ENCODE measurements around the gene NME9. TPM values are rescaled to one million over a fixed set of nuclear protein-coding genes. Genes with fewer than 3 reads are reported as not detected.

Gene NME9
- total RNA-seq, 1 donor from 2014 or later, result 2.4 TPM

DNA sequence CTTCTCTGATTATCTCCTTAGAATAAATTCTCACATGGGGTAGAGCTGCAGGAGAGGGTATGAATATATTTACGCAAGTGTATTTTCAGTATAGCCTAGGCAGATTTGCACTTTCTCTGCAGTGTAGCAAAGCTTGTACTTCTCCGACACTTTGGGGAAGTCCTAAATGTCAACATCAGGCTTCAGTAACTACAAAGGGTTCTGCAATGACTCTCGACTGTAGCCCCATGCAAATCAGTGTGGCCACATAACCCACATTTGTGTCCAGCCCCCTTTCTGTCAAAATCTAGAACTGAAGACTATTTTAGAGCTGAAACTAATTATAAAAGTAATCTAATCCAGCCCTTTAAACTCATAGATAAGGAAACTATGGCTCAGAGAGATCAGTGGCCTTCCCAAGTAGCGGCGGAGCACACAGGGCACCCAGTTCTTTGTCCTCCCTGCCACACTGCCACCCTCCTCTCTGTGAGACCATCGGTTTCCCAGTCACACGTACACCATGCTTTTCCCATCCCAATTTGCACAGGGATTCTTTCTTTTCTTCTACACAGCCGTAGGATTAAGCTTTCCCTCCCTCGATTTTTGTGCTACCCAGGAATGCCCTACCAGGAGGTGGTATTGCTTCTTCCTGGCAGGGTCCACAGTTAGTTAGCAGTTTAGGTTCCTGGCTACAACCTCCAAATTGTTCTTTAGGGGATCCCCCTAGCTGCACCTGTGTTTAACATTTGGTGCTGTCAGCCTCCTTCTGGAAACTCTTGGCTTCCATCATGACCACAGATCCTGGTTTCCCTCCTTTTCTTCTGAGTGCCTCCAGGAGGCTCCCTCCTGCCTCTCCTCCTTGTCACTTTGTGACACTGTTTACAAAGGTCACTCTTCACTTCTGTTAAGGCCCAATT, 41.7 kb upstream of the NME9 start:
- DNase-seq (ENCODE audit: low spot score, unreplicated experiment), result no peak
- H3K27ac Mint-ChIP-seq, result no peak overlapping the region
- TF ChIP-seq, protein P1, sequence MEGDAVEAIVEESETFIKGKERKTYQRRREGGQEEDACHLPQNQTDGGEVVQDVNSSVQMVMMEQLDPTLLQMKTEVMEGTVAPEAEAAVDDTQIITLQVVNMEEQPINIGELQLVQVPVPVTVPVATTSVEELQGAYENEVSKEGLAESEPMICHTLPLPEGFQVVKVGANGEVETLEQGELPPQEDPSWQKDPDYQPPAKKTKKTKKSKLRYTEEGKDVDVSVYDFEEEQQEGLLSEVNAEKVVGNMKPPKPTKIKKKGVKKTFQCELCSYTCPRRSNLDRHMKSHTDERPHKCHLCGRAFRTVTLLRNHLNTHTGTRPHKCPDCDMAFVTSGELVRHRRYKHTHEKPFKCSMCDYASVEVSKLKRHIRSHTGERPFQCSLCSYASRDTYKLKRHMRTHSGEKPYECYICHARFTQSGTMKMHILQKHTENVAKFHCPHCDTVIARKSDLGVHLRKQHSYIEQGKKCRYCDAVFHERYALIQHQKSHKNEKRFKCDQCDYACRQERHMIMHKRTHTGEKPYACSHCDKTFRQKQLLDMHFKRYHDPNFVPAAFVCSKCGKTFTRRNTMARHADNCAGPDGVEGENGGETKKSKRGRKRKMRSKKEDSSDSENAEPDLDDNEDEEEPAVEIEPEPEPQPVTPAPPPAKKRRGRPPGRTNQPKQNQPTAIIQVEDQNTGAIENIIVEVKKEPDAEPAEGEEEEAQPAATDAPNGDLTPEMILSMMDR (IDR thresholded peaks at IDR 0.05; ENCODE audit: unreplicated experiment), result no peak
- peaks cover 15% of the 10 kb centered on the region for H3K36me3 Mint-ChIP-seq (ENCODE audit: insufficient read depth)
- no peak overlapping the region for H3K4me3 Mint-ChIP-seq (ENCODE audit: low read depth)
- no peaks in the 10 kb centered on the region for H3K27me3 Mint-ChIP-seq
- peaks cover 2% of the 10 kb centered on the region for H3K4me1 Mint-ChIP-seq (ENCODE audit: low read depth)
- peaks cover 4% of the 10 kb centered on the region for H3K9me3 Mint-ChIP-seq (ENCODE audit: low read depth)

DNA sequence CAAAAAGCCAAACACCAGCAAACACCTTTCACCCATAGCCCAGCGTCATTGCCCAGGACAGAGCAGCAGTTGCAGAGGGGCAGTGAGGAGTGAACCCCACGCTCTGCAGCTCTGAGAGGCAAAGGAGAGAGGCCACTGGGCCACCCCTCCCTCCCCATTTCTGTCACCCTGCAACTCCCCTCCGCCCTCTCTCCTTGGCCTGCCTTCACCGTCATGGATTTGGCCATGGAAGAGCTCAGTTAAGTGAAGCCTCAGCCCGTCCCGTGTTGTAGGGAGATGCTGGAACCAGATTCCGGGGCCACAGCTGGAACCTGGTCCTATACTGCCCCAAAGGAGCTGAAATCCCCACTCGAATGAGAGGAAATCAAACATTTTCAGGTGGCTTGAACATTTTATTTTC, 40.7 kb upstream of the NME9 start:
- no peak overlapping the region for H3K4me3 Mint-ChIP-seq (ENCODE audit: low read depth)

DNA sequence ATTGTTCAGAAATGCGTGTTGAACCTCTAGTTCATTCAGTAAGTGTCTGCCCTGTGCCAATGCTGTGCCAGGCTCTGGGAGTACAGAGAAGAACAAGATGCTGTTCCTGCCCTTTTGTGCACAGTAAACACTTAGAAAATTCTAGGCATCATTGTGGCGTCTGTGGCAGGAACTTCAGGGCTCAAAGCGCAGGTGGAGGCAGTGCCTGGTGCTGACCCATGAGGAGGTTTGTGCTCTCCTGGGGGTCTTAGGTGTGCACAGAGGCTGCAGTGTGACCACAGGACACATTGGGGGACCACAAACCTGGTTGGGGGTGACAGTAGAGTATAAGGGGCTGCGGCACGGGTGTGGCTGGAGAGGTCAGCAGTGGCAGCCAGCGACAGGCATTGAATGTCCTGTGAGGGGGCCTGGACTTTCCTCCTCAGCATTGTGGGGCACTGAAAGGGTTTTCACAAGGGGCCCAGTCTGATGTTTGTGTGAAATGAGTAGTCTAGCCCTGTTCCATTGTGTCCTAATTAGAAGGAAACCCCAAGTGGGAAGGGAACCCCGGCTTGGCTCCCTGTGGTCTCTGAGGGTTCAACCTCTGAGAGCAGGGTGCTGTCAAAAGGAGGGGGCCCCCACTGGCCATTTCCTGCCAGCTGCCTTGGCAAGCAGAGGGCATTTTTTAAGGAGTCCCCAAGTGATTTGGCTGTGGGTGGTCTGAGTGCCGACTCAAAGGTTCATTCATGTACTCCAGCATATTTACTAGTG, 39.7 kb upstream of the NME9 start:
- peaks cover 2% of the 10 kb centered on the region for H3K4me1 Mint-ChIP-seq (ENCODE audit: low read depth)
- H3K36me3 Mint-ChIP-seq (ENCODE audit: insufficient read depth), result peaks cover 9% of the 10 kb centered on the region
- peaks cover 4% of the 10 kb centered on the region for H3K9me3 Mint-ChIP-seq (ENCODE audit: low read depth)
- no peaks in the 10 kb centered on the region for H3K27me3 Mint-ChIP-seq
- no peak overlapping the region for H3K4me3 Mint-ChIP-seq (ENCODE audit: low read depth)
- H3K27ac Mint-ChIP-seq, result no peak overlapping the region
- DNase-seq (ENCODE audit: low spot score, unreplicated experiment), result no peak
- TF ChIP-seq, protein P1 (IDR thresholded peaks at IDR 0.05; ENCODE audit: unreplicated experiment), result no peak

More for the DNA sequence above, 40.7 kb upstream of the NME9 start:
- Mint-ChIP-seq H3K4me1 (ENCODE audit: low read depth) (peaks cover 2% of the 10 kb centered on the region), H3K27ac (no peak overlapping the region), H3K36me3 (ENCODE audit: insufficient read depth) (peaks cover 15% of the 10 kb centered on the region), H3K27me3 (no peaks in the 10 kb centered on the region), H3K9me3 (ENCODE audit: low read depth) (peaks cover 4% of the 10 kb centered on the region)
- no peak for DNase-seq (ENCODE audit: low spot score, unreplicated experiment)
- TF ChIP-seq, protein P1 (IDR thresholded peaks at IDR 0.05; ENCODE audit: unreplicated experiment), result no peak

GRCh38 chr3:138367911-138368310, 38.3 kb upstream of the NME9 start:
- Mint-ChIP-seq H3K27ac (peak overlapping the region; percentile 15), H3K36me3 (ENCODE audit: insufficient read depth) (peaks cover 3% of the 10 kb centered on the region), H3K4me1 (ENCODE audit: low read depth) (peaks cover 2% of the 10 kb centered on the region), H3K4me3 (ENCODE audit: low read depth) (no peak overlapping the region), H3K27me3 (no peaks in the 10 kb centered on the region), H3K9me3 (ENCODE audit: low read depth) (peaks cover 4% of the 10 kb centered on the region)
- TF ChIP-seq, protein P1 (IDR thresholded peaks at IDR 0.05; ENCODE audit: unreplicated experiment), result no peak
- DNase-seq (ENCODE audit: low spot score, unreplicated experiment), result no peak

- no peak for DNase-seq (ENCODE audit: low spot score, unreplicated experiment)
- Mint-ChIP-seq H3K27me3 (no peaks in the 10 kb centered on the region), H3K9me3 (ENCODE audit: low read depth) (peaks cover 4% of the 10 kb centered on the region), H3K27ac (no peak overlapping the region), H3K36me3 (ENCODE audit: insufficient read depth) (peaks cover 3% of the 10 kb centered on the region), H3K4me1 (ENCODE audit: low read depth) (peaks cover 2% of the 10 kb centered on the region), H3K4me3 (ENCODE audit: low read depth) (no peak overlapping the region)
- TF ChIP-seq, protein P1 (IDR thresholded peaks at IDR 0.05; ENCODE audit: unreplicated experiment), result no peak
These were observed 37.7 kb upstream of the NME9 start for GRCh38 chr3:138367326-138367850.

All from progenitor cell of endocrine pancreas (in vitro differentiated cells).